IMR-90 (cell line): ENCODE data around the gene AMACR. TPM values are rescaled to one million over a fixed set of nuclear protein-coding genes. Genes with fewer than 3 reads are reported as not detected.

Experiments
- ATAC-seq: fragments of 200-7000 bp; cut with Tn5 transposase; 2 replicates; pipeline ENCODE4 v1.9.1; 2020; ENCODE audit warnings: low read depth, mild to moderate bottlenecking, moderate library complexity
- BruUV-seq: library from RNA; stranded (reverse); fragments of 400-500 nt; replicated peaks from 2 replicates; lab custom pipeline; 2021; lab: Mats Ljungman, UMichigan
- CTCF ChIA-PET: fragments of 300-600 bp; formaldehyde crosslinking; extraction: SDS; loops from one replicate; lab custom pipeline; 2021; ENCODE audit warnings: antibody characterized with exemption; lab: Yijun Ruan, JAX
- POLR2A ChIA-PET: fragments of 300-600 bp; sonication (Branson Sonifier 250); formaldehyde crosslinking; loops from one replicate; lab custom pipeline; 2022; ENCODE audit warnings: antibody characterized with exemption; ENCODE audit not compliant: unreplicated experiment; lab: Charles Lee
- DNase-seq: peaks from one replicate; pipeline ENCODE4 v3.0.0; 2013
- H2AFZ ChIP-seq: replicated peaks from 2 replicates; pipeline ENCODE3; 2013; ENCODE audit warnings: low read length, mild to moderate bottlenecking; ENCODE audit not compliant: poor library complexity
- H2AK5ac ChIP-seq: 2 replicates; pipeline ENCODE4 v1.6.1; 2013; ENCODE audit warnings: low read depth, low read length, inconsistent platforms
- H2AK9ac ChIP-seq: replicated peaks from 2 replicates; pipeline ENCODE3; 2013; ENCODE audit warnings: mild to moderate bottlenecking, low read depth, low read length, moderate library complexity; ENCODE audit not compliant: poor library complexity
- H2BK120ac ChIP-seq: 2 replicates; pipeline ENCODE4 v1.6.1; 2013; ENCODE audit warnings: low read depth, low read length, inconsistent platforms
- H2BK15ac ChIP-seq: 3 replicates; pipeline ENCODE4 v1.6.1; 2013; ENCODE audit warnings: low read depth, low read length, inconsistent platforms
- H2BK20ac ChIP-seq: 2 replicates; pipeline ENCODE4 v1.6.1; 2013; ENCODE audit warnings: low read depth, mild to moderate bottlenecking, inconsistent platforms, low read length, moderate library complexity
- H2BK5ac ChIP-seq: 2 replicates; pipeline ENCODE4 v1.6.1; 2013; ENCODE audit warnings: mild to moderate bottlenecking, low read depth, low read length, inconsistent platforms; ENCODE audit not compliant: poor library complexity, severe bottlenecking
- H3K14ac ChIP-seq: replicated peaks from 2 replicates; pipeline ENCODE4 v1.6.1; 2013; ENCODE audit warnings: low read depth, low read length, inconsistent platforms
- H3K18ac ChIP-seq: 2 replicates; pipeline ENCODE4 v1.6.1; 2013; ENCODE audit warnings: low read depth, low read length, control low read depth
- H3K23ac ChIP-seq: 2 replicates; pipeline ENCODE4 v1.6.1; 2013; ENCODE audit warnings: low read depth, low read length, inconsistent platforms
- H3K27ac ChIP-seq: 2 replicates; pipeline ENCODE4 v1.5.1; 2013; ENCODE audit warnings: mild to moderate bottlenecking, control low read depth, low read length; ENCODE audit not compliant: insufficient read depth
- H3K27me3 ChIP-seq: 2 replicates; pipeline ENCODE4 v1.6.1; 2013; ENCODE audit warnings: low read length; ENCODE audit not compliant: control insufficient read depth, insufficient read depth
- H3K36me3 ChIP-seq: 2 replicates; pipeline ENCODE4 v1.6.1; 2013; ENCODE audit warnings: low read length, mixed read lengths; ENCODE audit not compliant: control insufficient read depth, insufficient read depth
- H3K4ac ChIP-seq: 2 replicates; pipeline ENCODE4 v1.6.1; 2013; ENCODE audit warnings: low read depth, low read length, inconsistent platforms
- H3K4me1 ChIP-seq: 2 replicates; pipeline ENCODE4 v1.6.1; 2013; ENCODE audit warnings: low read length, mixed read lengths; ENCODE audit not compliant: control insufficient read depth, insufficient read depth
- H3K4me2 ChIP-seq: 2 replicates; pipeline ENCODE4 v1.6.1; 2013; ENCODE audit warnings: low read depth, mild to moderate bottlenecking, control low read depth, low read length, moderate library complexity
- H3K4me3 ChIP-seq: 2 replicates; pipeline ENCODE4 v1.5.1; 2013; ENCODE audit warnings: low read depth, mild to moderate bottlenecking, control low read depth, low read length, moderate library complexity; ENCODE audit not compliant: insufficient read depth
- H3K56ac ChIP-seq: 2 replicates; pipeline ENCODE4 v1.6.1; 2013; ENCODE audit warnings: low read length, inconsistent platforms; ENCODE audit not compliant: insufficient read depth; ENCODE audit errors: extremely low read depth
- H3K79me1 ChIP-seq, 2 experiments: 2 replicates each; pipeline ENCODE4 v1.6.1; 2013; ENCODE audit warnings: low read length in 2 of 2, inconsistent platforms in 1 of 2, low read depth in 1 of 2
- H3K9ac ChIP-seq: 2 replicates; pipeline ENCODE4 v1.6.1; 2013; ENCODE audit warnings: low read depth, low read length, control low read depth
- H3K9me1 ChIP-seq: 2 replicates; pipeline ENCODE4 v1.6.1; 2013; ENCODE audit warnings: low read length, inconsistent platforms; ENCODE audit not compliant: insufficient read depth
- H3K9me3 ChIP-seq: 2 replicates; pipeline ENCODE4 v1.6.1; 2013; ENCODE audit warnings: low read length; ENCODE audit not compliant: control insufficient read depth, insufficient read depth
- H4K20me1 ChIP-seq: 2 replicates; pipeline ENCODE4 v1.6.1; 2013; ENCODE audit warnings: low read length, inconsistent platforms; ENCODE audit not compliant: insufficient read depth
- H4K5ac ChIP-seq: 2 replicates; pipeline ENCODE4 v1.6.1; 2013; ENCODE audit warnings: mild to moderate bottlenecking, low read depth, low read length, control low read depth
- H4K8ac ChIP-seq, 2 experiments: 2 replicates each; pipeline ENCODE4 v1.6.1; 2013; ENCODE audit warnings: low read depth in 2 of 2, low read length in 2 of 2, control low read depth in 1 of 2, inconsistent platforms in 1 of 2
- H4K91ac ChIP-seq: 2 replicates; pipeline ENCODE4 v1.6.1; 2013; ENCODE audit warnings: low read depth, low read length, inconsistent platforms; ENCODE audit not compliant: insufficient read depth
- BHLHE40 ChIP-seq: fragments of 150-350 bp; IDR thresholded peaks from 2 replicates; pipeline ENCODE4 v1.6.1; 2016; ENCODE audit warnings: mild to moderate bottlenecking, low read depth, low read length
- CHD1 ChIP-seq: IDR thresholded peaks from 2 replicates; pipeline ENCODE4 v1.6.1; 2012; ENCODE audit warnings: low read depth, low read length, improper control_type of control experiment
- CTCF ChIP-seq: conservative IDR thresholded peaks from 2 replicates; pipeline ENCODE4 v1.5.1; 2012; ENCODE audit warnings: mild to moderate bottlenecking, low read depth, low read length, improper control_type of control experiment
- ELK1 ChIP-seq: fragments of 150-350 bp; IDR thresholded peaks from 2 replicates; pipeline ENCODE4 v1.6.1; 2016; ENCODE audit warnings: low read depth, mild to moderate bottlenecking, low read length, moderate library complexity, borderline replicate concordance
- MXI1 ChIP-seq: IDR thresholded peaks from 2 replicates; pipeline ENCODE4 v1.6.1; 2012; ENCODE audit warnings: low read depth, mild to moderate bottlenecking, low read length, moderate library complexity, borderline replicate concordance
- NFE2L2 ChIP-seq: fragments of 150-350 bp; IDR thresholded peaks from 2 replicates; pipeline ENCODE4 v1.6.1; 2016; ENCODE audit warnings: low read depth, mild to moderate bottlenecking, low read length
- POLR2A ChIP-seq: IDR thresholded peaks from 2 replicates; pipeline ENCODE4 v1.6.1; 2012; ENCODE audit warnings: mild to moderate bottlenecking, low read depth, low read length
- RAD21 ChIP-seq: IDR thresholded peaks from 2 replicates; pipeline ENCODE4 v1.6.1; 2012; ENCODE audit warnings: low read length, improper control_type of control experiment
- RFX5 ChIP-seq: IDR thresholded peaks from 2 replicates; pipeline ENCODE4 v1.8.0; 2012; ENCODE audit warnings: low read depth, mild to moderate bottlenecking, low read length, moderate library complexity
- SMC3 ChIP-seq: fragments of 150-350 bp; IDR thresholded peaks from 2 replicates; pipeline ENCODE4 v1.6.1; 2016; ENCODE audit warnings: low read depth, mild to moderate bottlenecking, antibody characterized with exemption, low read length, moderate library complexity
- WGBS, 2 experiments: methylation state at CpG; one replicate each; pipeline versions ENCODE4 v1.1.5 to v1.1.7; 2013; ENCODE audit warnings: missing lambda C conversion rate in 2 of 2; ENCODE audit not compliant: insufficient read length in 1 of 2; ENCODE audit errors: extremely low coverage in 2 of 2; 5-methylcytosine and 5-hydroxymethylcytosine counted together
- dilution Hi-C: fragments of 300-500 bp; cut with HindIII; formaldehyde crosslinking; loops from one replicate; pipeline ENCODE4 v1.14.3; 2018; ENCODE audit warnings: low sequenced_read_pairs; ENCODE audit not compliant: unreplicated experiment
- in situ Hi-C: fragments of 300-500 bp; cut with MboI; formaldehyde crosslinking; loops from 3 replicates; pipeline ENCODE4 v1.14.3; 2019; ENCODE audit warnings: low sequenced_read_pairs, inconsistent platforms, mixed read lengths
- intact Hi-C: fragments of 100-400 bp; cut with micrococcal nuclease; formaldehyde crosslinking; loops from 2 replicates; pipeline ENCODE4 v1.10.0; 2022
- polyA plus RNA-seq, 3 experiments: library from polyadenylated mRNA; depleted of rRNA; stranded (reverse); fragments of >200 nt; gene quantifications; 2 replicates each; pipeline ENCODE4 v1.2.3, GENCODE V29; 2012; ENCODE audit warnings: low replicate concordance in 1 of 3
- total RNA-seq: library from RNA; depleted of rRNA; stranded (reverse); fragments of >200 nt; gene quantifications from 2 replicates; pipeline ENCODE4 v1.2.3, GENCODE V29; 2012

Gene AMACR
- total and polyA plus RNA-seq, 2 of the 4 experiments (the other 2 are of a cell fraction) = 8.2 to 12.9 TPM

GRCh38 chr5:33937707-33938506 is 69.9 kb downstream of the AMACR start:
- H4K8ac ChIP-seq = no peak overlapping the region
- no peak overlapping the region for H3K4me3 ChIP-seq
- H2BK5ac ChIP-seq = no peak overlapping the region
- H3K4ac ChIP-seq = no peak overlapping the region
- H3K9ac ChIP-seq = no peak overlapping the region
- intact Hi-C loops (loop anchor here (10.0 kb wide), 1 partner anchor 323 kb away; no protein-coding TSS in a partner anchor), in situ Hi-C loops (no loop called here), dilution Hi-C loops (no loop called here)
- H4K5ac ChIP-seq = no peak overlapping the region
- H3K18ac ChIP-seq = no peak overlapping the region
- H3K23ac ChIP-seq = no peak overlapping the region
- no peaks in the 10 kb centered on the region for H3K79me1 ChIP-seq
- no peaks in the 10 kb centered on the region; the same call in 1 of the 2 replicates for H4K20me1 ChIP-seq
- H2BK20ac ChIP-seq = no peak overlapping the region
- TF ChIP-seq BHLHE40 = no peak
- TF ChIP-seq POLR2A = no peak
- no peak for TF ChIP-seq MXI1
- TF ChIP-seq NFE2L2 = no peak
- TF ChIP-seq CHD1 = no peak
- no peak for TF ChIP-seq CTCF
- no peak for TF ChIP-seq SMC3
- no peak for TF ChIP-seq RAD21
- TF ChIP-seq RFX5 = no peak
- no peak for TF ChIP-seq ELK1
- H3K9me3 ChIP-seq = peaks cover 5% of the 10 kb centered on the region; the same call in 1 of the 2 replicates
- POLR2A ChIA-PET = no interaction called here
- H2AK9ac ChIP-seq = no peak overlapping the region
- DNase-seq (no peak), ATAC-seq (no peak)
- H3K4me1 ChIP-seq = no peaks in the 10 kb centered on the region
- CTCF ChIA-PET = no interaction called here
- H2AK5ac ChIP-seq = no peak overlapping the region
- H3K27me3 ChIP-seq = peaks cover 60% of the 10 kb centered on the region
- 39% methylated on average over 6 of the region's 54 CpGs; no CpG with 5 or more reads in 1 of the 2 experiments for WGBS, 2 experiments
- no peak overlapping the region for H4K91ac ChIP-seq
- H2BK120ac ChIP-seq = no peak overlapping the region
- no peaks in the 10 kb centered on the region for H3K36me3 ChIP-seq
- no peak overlapping the region for H3K14ac ChIP-seq
- H3K27ac ChIP-seq = no peak overlapping the region
- no TSS peak for BruUV-seq
- no peak overlapping the region for H3K4me2 ChIP-seq
- H2AFZ ChIP-seq = no peak overlapping the region
- no peaks in the 10 kb centered on the region for H3K9me1 ChIP-seq
- no peak overlapping the region for H2BK15ac ChIP-seq
- no peak overlapping the region for H3K56ac ChIP-seq
